Heart left ventricle (tissue), 16 donors: Measurements from ENCODE around the gene HOXB6. TPM values are rescaled to one million over a fixed set of nuclear protein-coding genes. Genes with fewer than 3 reads are reported as not detected.

Experiments
- ATAC-seq, 4 donors: fragments of 200-7000 bp; cut with Tn5 transposase; one replicate each; pipeline ENCODE4 v1.9.1; 2020 to 2022; ENCODE audit warnings: moderate library complexity in 4 of 4, mild to moderate bottlenecking in 3 of 4, moderate number of reproducible peaks in 1 of 4
- DNase-seq, 5 donors: peaks; one replicate each; pipeline ENCODE4 v3.0.0-alpha.2; 2020
- H3K27ac ChIP-seq, 12 donors: fragments of 200-600 bp; sonication (generic) in 4 of 12; one replicate each; pipeline versions ENCODE4 v1.5.0 to v1.8.0; 2016 to 2022; ENCODE audit warnings: mild to moderate bottlenecking in 2 of 12
- H3K27me3 ChIP-seq, 9 donors: fragments of 200-600 bp; sonication (generic) in 2 of 9; one replicate each; pipeline versions ENCODE4 v1.5.1 to v1.8.0; 2016 to 2022; ENCODE audit warnings: mild to moderate bottlenecking in 3 of 9
- H3K36me3 ChIP-seq, 9 donors: fragments of 200-600 bp; sonication (generic) in 2 of 9; one replicate each; pipeline versions ENCODE4 v1.5.0 to v1.8.0; 2018 to 2022; ENCODE audit warnings: mild to moderate bottlenecking in 2 of 9
- H3K4me1 ChIP-seq, 12 donors: fragments of 200-600 bp; sonication (generic) in 4 of 12; one replicate each; pipeline versions ENCODE4 v1.5.0 to v1.8.0; 2016 to 2022; ENCODE audit warnings: mild to moderate bottlenecking in 3 of 12
- H3K4me3 ChIP-seq, 12 donors: fragments of 200-600 bp; sonication (generic) in 4 of 12; one replicate each; pipeline versions ENCODE4 v1.5.0 to v1.8.0; 2017 to 2022; ENCODE audit warnings: mild to moderate bottlenecking in 9 of 12, moderate library complexity in 4 of 12
- H3K9me3 ChIP-seq, 12 donors: fragments of 200-600 bp; sonication (generic) in 4 of 12; one replicate each; pipeline versions ENCODE4 v1.5.0 to v1.8.0; 2016 to 2022; ENCODE audit warnings: mild to moderate bottlenecking in 1 of 12
- POLR2A ChIP-seq, 2 donors: fragments of 450-650 bp; IDR thresholded peaks; one replicate each; pipeline ENCODE4 v1.6.1; 2017; ENCODE audit warnings: antibody characterized with exemption in 2 of 2, mild to moderate bottlenecking in 2 of 2, moderate library complexity in 2 of 2
- WGBS, 4 donors: extraction: QIAGEN DNeasy Blood & Tissue Kit in 2 of 4; methylation state at CpG; one replicate each; pipeline versions ENCODE4 v1.1.5 to v1.1.7; 2013 to 2018; 5-methylcytosine and 5-hydroxymethylcytosine counted together
- intact Hi-C, 10 donors: fragments of 100-400 bp; cut with DNase I; formaldehyde crosslinking; loops; one replicate each; pipeline versions ENCODE4 v1.11.1 to v1.14.2; 2022
- polyA plus RNA-seq, 2 donors: library from polyadenylated mRNA; stranded (reverse); fragments of 200-250 nt; gene quantifications; one replicate each; pipeline ENCODE4 v1.2.3, GENCODE V29; 2013
- total RNA-seq, 9 donors: library from RNA; depleted of rRNA in 2 of 9; stranded (reverse); fragments of >200 nt in 2 of 9; fragmentation: NEBNext Ultra II Directional in 3 of 9; extraction: Animal tissue kit (Norgen Biotek cat#: 25700) in 3 of 9; gene quantifications; one replicate each; pipeline versions ENCODE4 v1.1.0 to v1.2.4, GENCODE V29; 2016 to 2023
- TF ChIP-seq, protein P1 (sequence below), 12 donors: fragments of 200-600 bp; sonication (generic) in 4 of 12; IDR thresholded peaks; one replicate each; pipeline versions ENCODE4 v1.5.0 to v1.8.0; 2018 to 2022; ENCODE audit warnings: antibody characterized with exemption in 12 of 12, mild to moderate bottlenecking in 5 of 12
- donor health status: ischemic (EF 13 %, LVEDD 7.1; RV severe dilation, severe dysfunction).
- donor health status: healthy with polysubstance abuse.
- donor health status: DM: no; HTN: yes; CAD: no.
- donor health status: DM: no; HTN: no; CAD: no.
- donor health status: ischemic (EF 25% LVEDD 6.9; RV normal size, moderate dysfunction).
- donor health status: ischemic (EF 25% LVEDD 5.7; RV mildly dilated, moderate dysfunction).
- donor health status: healthy.
- donor health status: DM: yes; HTN: yes; CAD: no.
- donor health status: ischemic (EF 35%, LVEDD 5.7; RV mildly dilated, moderate dysfunction).
- donor health status: nonischemic (EF 11% LVEDD 7.7; RV severe dilation, severe dysfunction).
- donor health status: DM: yes; HTN: yes; CAD: no.
- donor health status: PGD.
- donor health status: ischemic (EF 29% LVEDD 5.4; RV normal size, mild dysfunction).
- donor health status: nonischemic (EF 23%, LVEDD 6.1; RV moderate dilation, normal function).

Gene HOXB6
- total and polyA plus RNA-seq, 11 donors = 0.30 to 2.0 (median 0.54) TPM; not detected in 1

DNA sequence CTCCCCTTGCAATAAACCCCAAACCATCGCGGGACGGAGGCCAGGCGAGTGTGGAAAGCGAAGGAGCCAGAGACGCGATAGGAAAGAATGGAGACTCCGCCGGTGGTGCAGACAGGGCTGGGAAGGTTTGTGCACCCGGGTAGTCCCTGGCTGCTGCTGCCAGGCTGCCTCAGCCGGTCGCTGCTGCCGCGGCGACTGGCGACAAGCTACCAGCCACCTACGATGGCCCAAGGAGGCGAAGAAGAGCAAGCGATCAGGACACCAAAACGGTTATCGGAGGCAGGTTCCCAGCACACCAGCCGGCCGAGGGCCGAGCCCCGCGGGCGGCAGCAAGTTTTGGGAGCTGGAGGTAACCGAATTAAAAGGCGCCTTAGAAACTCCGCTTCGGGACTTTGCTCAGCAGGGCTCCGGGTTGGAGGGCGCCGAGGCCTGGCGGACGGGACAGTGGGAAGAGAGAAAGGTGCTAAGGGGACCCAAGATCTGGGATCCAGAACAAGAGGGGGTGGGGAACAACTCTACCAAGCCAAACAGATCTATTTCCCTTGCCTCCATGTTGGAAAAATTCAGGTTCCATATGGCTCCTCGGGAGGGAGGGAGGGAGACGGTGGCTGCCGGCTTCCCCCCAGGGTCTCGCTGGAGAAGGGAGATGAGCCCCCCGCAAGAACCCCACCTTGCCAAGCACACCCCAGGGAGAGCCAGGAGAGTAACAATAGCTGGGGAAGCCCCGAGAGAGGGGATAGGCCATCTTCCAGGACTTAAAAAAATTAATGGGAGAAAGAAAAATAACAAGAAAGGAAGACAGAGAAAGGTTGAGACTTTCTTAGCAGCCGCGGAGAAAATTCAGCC lies 50.2 kb downstream of the HOXB6 start:
- ATAC-seq (peak in 1 of 4 donors; percentile 20), DNase-seq (no peak)
- TF ChIP-seq, protein P1, sequence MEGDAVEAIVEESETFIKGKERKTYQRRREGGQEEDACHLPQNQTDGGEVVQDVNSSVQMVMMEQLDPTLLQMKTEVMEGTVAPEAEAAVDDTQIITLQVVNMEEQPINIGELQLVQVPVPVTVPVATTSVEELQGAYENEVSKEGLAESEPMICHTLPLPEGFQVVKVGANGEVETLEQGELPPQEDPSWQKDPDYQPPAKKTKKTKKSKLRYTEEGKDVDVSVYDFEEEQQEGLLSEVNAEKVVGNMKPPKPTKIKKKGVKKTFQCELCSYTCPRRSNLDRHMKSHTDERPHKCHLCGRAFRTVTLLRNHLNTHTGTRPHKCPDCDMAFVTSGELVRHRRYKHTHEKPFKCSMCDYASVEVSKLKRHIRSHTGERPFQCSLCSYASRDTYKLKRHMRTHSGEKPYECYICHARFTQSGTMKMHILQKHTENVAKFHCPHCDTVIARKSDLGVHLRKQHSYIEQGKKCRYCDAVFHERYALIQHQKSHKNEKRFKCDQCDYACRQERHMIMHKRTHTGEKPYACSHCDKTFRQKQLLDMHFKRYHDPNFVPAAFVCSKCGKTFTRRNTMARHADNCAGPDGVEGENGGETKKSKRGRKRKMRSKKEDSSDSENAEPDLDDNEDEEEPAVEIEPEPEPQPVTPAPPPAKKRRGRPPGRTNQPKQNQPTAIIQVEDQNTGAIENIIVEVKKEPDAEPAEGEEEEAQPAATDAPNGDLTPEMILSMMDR (IDR thresholded peaks at IDR 0.05) = no peak
- no peak for TF ChIP-seq POLR2A (IDR thresholded peaks at IDR 0.05)
- H3K4me3 ChIP-seq = peak overlapping the region in 10 of 12 donors; percentile 29 to 63 (median 46)
- peaks cover 0 to 96% (median 69%) of the 10 kb centered on the region in 9 donors for H3K27me3 ChIP-seq
- H3K9me3 ChIP-seq = no peaks in the 10 kb centered on the region
- H3K27ac ChIP-seq = peak overlapping the region in 11 of 12 donors; percentile 22 to 90 (median 45)
- H3K4me1 ChIP-seq = peaks cover 0 to 28% (median 0%) of the 10 kb centered on the region in 12 donors
- intact Hi-C loops = no loop called here
- H3K36me3 ChIP-seq = peaks cover 0 to 6% (median 0%) of the 10 kb centered on the region in 9 donors
- 19 to 55% (median 42%) methylated on average over 42 to 44 of the region's 44 CpGs for WGBS, 4 donors

DNA sequence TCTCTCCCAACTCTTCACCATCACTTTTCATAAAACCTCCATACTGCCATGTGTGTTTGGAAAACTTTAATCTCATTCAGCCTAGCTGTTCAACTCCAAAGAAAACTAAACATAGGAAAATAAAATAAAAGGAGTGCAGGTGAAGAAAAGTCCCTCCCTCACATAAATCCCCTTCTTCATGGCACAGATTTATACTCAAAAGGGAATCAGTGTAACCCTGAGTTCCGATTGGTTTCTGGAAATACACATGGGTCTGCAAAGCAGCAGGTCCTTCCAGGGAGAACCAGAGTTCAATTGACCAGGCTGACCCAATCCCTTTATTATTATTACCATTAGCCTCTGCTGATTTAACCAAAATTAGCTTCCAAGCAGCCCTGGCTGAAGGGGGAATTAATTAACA lies 51.0 kb downstream of the HOXB6 start:
- peak overlapping the region in 4 of 12 donors; percentile 30 to 63 (median 50) for H3K4me3 ChIP-seq
- DNase-seq (no peak), ATAC-seq (no peak)
- H3K27ac ChIP-seq = peak overlapping the region in 3 of 12 donors; percentile 66 to 90 (median 84)
- H3K27me3 ChIP-seq = peaks cover 0 to 96% (median 69%) of the 10 kb centered on the region in 9 donors
- 36 to 67% (median 52%) methylated on average over 1 of the region's 1 CpG for WGBS, 4 donors
- peaks cover 0 to 10% (median 0%) of the 10 kb centered on the region in 9 donors for H3K36me3 ChIP-seq
- H3K4me1 ChIP-seq = peaks cover 0 to 28% (median 0%) of the 10 kb centered on the region in 12 donors
- intact Hi-C loops = no loop called here
- H3K9me3 ChIP-seq = no peaks in the 10 kb centered on the region
- TF ChIP-seq, protein P1 (IDR thresholded peaks at IDR 0.05) = no peak
- no peak for TF ChIP-seq POLR2A (IDR thresholded peaks at IDR 0.05)

DNA sequence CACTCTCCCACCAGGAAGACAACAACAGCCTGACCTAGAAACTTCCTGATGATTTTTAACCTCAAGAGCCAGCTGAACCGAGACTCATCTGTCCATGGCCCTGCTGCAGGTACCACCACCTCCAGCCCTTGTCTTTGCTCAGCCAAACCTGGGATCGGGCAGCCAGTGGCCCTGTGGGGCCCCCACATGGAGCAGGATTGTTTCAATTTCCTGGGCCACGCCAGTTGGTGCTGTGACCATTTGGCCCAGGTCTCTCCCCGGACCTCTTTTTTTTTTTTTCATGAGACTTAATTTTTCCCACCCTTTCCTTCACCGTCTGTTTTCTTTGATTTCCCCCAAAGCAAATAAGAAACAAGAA lies 51.6 kb downstream of the HOXB6 start:
- 45 to 58% (median 45%) methylated on average over 5 of the region's 5 CpGs for WGBS, 4 donors
- intact Hi-C loops = no loop called here
- ATAC-seq (no peak), DNase-seq (no peak)
- Histone ChIP-seq H3K9me3 (no peaks in the 10 kb centered on the region), H3K27ac (peak overlapping the region in 1 of 12 donors; percentile 90), H3K36me3 (peaks cover 0 to 10% (median 0%) of the 10 kb centered on the region in 9 donors), H3K4me3 (peak overlapping the region in 1 of 12 donors; percentile 12), H3K27me3 (peaks cover 0 to 94% (median 65%) of the 10 kb centered on the region in 9 donors), H3K4me1 (peaks cover 0 to 28% (median 0%) of the 10 kb centered on the region in 12 donors)
- TF ChIP-seq POLR2A (IDR thresholded peaks at IDR 0.05) = no peak
- TF ChIP-seq, protein P1 (IDR thresholded peaks at IDR 0.05) = no peak

DNA sequence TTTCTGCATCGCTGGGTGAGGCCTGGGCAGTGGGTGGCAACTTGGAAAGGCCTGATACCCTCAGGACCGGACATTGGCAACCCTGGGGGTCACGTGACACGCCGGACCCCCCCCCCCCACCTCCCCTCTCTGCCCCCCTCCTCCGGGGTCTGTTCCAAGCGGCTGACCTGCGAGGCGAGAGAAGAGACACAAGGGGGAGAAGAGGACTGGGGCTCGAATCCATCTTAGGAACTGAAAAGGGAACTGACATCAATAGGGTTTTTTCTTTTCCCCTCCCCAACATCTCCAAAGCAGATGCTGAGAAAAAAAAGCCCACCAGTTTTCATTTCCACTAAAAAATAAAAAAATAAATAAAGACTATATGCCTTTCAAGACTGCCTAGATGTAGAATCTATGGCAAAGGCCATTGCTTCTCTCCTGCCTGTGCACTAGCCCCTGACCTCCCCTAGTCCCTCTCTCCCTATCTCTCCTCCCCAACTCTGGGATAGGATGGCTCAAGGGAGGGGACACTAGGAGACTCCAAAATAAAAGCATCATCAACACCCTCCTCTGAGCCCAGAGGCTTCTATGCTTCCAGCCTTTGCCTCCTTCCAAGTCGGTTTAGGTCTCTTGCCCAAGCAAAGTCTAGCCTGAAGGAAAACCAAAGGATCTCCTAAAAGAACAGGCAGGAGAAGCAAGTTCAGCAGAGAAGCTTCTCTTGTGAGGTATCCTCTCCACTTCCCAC lies 52.2 kb downstream of the HOXB6 start:
- WGBS, 4 donors = 24 to 68% (median 47%) methylated on average over 9 to 11 of the region's 11 CpGs
- peaks cover 0 to 10% (median 0%) of the 10 kb centered on the region in 9 donors for H3K36me3 ChIP-seq
- H3K4me3 ChIP-seq = no peak overlapping the region
- TF ChIP-seq, protein P1 (IDR thresholded peaks at IDR 0.05) = no peak
- no peak for TF ChIP-seq POLR2A (IDR thresholded peaks at IDR 0.05)
- H3K4me1 ChIP-seq = peaks cover 0 to 32% (median 0%) of the 10 kb centered on the region in 12 donors
- H3K27ac ChIP-seq = peak overlapping the region in 1 of 12 donors; percentile 90
- no peaks in the 10 kb centered on the region for H3K9me3 ChIP-seq
- intact Hi-C loops = no loop called here
- peaks cover 0 to 93% (median 65%) of the 10 kb centered on the region in 9 donors for H3K27me3 ChIP-seq
- DNase-seq (no peak), ATAC-seq (no peak)
